GM12878 (cell line): ENCODE data around the gene TTLL11. TPM values are rescaled to one million over a fixed set of nuclear protein-coding genes. Genes with fewer than 3 reads are reported as not detected.

Source experiments
- ATAC-seq: fragments of 200-7000 bp; cut with Tn5 transposase; 3 replicates; pipeline ENCODE4 v1.9.1; 2020; ENCODE audit warnings: mild to moderate bottlenecking, moderate library complexity
- BruUV-seq: library from RNA; stranded (reverse); fragments of 400-500 nt; replicated peaks from 2 replicates; lab custom pipeline; 2021; lab: Mats Ljungman, UMichigan
- CTCF ChIA-PET: fragments of 300-600 bp; sonication (Branson Sonifier 250); formaldehyde crosslinking; extraction: SDS; loops from one replicate; lab custom pipeline; 2021; ENCODE audit warnings: inconsistent platforms; lab: Yijun Ruan, JAX
- POLR2A ChIA-PET: fragments of 350-600 bp; formaldehyde crosslinking; extraction: SDS; loops from one replicate; lab custom pipeline; 2021; ENCODE audit warnings: inconsistent platforms; lab: Charles Lee
- RAD21 ChIA-PET: fragments of 300-600 bp; sonication (Branson Sonifier 250); formaldehyde crosslinking; loops from one replicate; lab custom pipeline; 2023; ENCODE audit warnings: antibody characterized with exemption; ENCODE audit not compliant: unreplicated experiment; lab: Charles Lee
- SMC1A ChIA-PET: fragments of 300-600 bp; sonication (Branson Sonifier 250); formaldehyde crosslinking; loops from one replicate; lab custom pipeline; 2023; ENCODE audit not compliant: unreplicated experiment, uncharacterized antibody; lab: Charles Lee
- DNase-seq: peaks from one replicate; pipeline ENCODE4 v3.0.0-alpha.2; 2011; ENCODE audit warnings: low read depth, low spot score
- FAIRE-seq: peaks from 3 replicates; lab custom pipeline; 2011; peaks lifted over from hg19 to GRCh38; lab: Jason Lieb, UNC
- H2AFZ ChIP-seq: 2 replicates; pipeline ENCODE4 v1.6.0; 2011; ENCODE audit warnings: low read depth, low read length, control low read depth; ENCODE audit not compliant: control insufficient read depth
- H3K27ac ChIP-seq: 2 replicates; pipeline ENCODE4 v1.5.1; 2011; ENCODE audit warnings: control low read depth; ENCODE audit not compliant: control insufficient read depth, insufficient read depth
- H3K27me3 ChIP-seq, 2 experiments: replicated peaks in 1 of 2; 2 replicates each; pipeline versions ENCODE4 v1.6.0 to v1.6.1; 2011; ENCODE audit warnings: low read length in 1 of 2; ENCODE audit not compliant: control insufficient read depth in 2 of 2, insufficient read depth in 2 of 2
- H3K36me3 ChIP-seq, 2 experiments: 2 replicates each; pipeline ENCODE4 v1.5.1; 2011; ENCODE audit warnings: low read length in 1 of 2; ENCODE audit not compliant: control insufficient read depth in 2 of 2, insufficient read depth in 2 of 2
- H3K4me1 ChIP-seq: 2 replicates; pipeline ENCODE4 v1.6.1; 2011; ENCODE audit warnings: mild to moderate bottlenecking, low read length, moderate library complexity, mixed read lengths; ENCODE audit not compliant: control insufficient read depth, insufficient read depth
- H3K4me2 ChIP-seq: 2 replicates; pipeline ENCODE4 v1.6.0; 2011; ENCODE audit warnings: control low read depth; ENCODE audit not compliant: control insufficient read depth, insufficient read depth
- H3K4me3 ChIP-seq: fragments of 200-600 bp; sonication (generic); 2 replicates; pipeline ENCODE4 v1.5.1; 2016
- H3K79me2 ChIP-seq: 2 replicates; pipeline ENCODE4 v1.6.0; 2011; ENCODE audit warnings: low read length; ENCODE audit not compliant: control insufficient read depth, insufficient read depth
- H3K9ac ChIP-seq: 2 replicates; pipeline ENCODE4 v1.8.0; 2011; ENCODE audit warnings: low read length, control low read depth, mixed read lengths; ENCODE audit not compliant: control insufficient read depth, insufficient read depth
- H3K9me3 ChIP-seq: replicated peaks from 3 replicates; pipeline ENCODE4 v1.5.1; 2011; ENCODE audit warnings: mild to moderate bottlenecking, low read length; ENCODE audit not compliant: control insufficient read depth, insufficient read depth
- H4K20me1 ChIP-seq: 2 replicates; pipeline ENCODE4 v1.6.0; 2011; ENCODE audit not compliant: control insufficient read depth, insufficient read depth
- ATF7 ChIP-seq: fragments of 450-650 bp; IDR thresholded peaks from 2 replicates; pipeline ENCODE4 v1.6.1; 2016; ENCODE audit warnings: low read depth, mild to moderate bottlenecking
- CHD4 ChIP-seq: fragments of 200-600 bp; sonication (generic); IDR thresholded peaks from 2 replicates; pipeline ENCODE4 v1.6.1; 2016; ENCODE audit warnings: mild to moderate bottlenecking
- CREB1 ChIP-seq: IDR thresholded peaks from 2 replicates; pipeline ENCODE4 v1.6.1; 2012; ENCODE audit warnings: low read depth, mild to moderate bottlenecking, inconsistent platforms
- ESRRA ChIP-seq: IDR thresholded peaks from 2 replicates; pipeline ENCODE4 v1.6.1; 2012; ENCODE audit warnings: mild to moderate bottlenecking, low read length, improper control_type of control experiment
- GABPA ChIP-seq: IDR thresholded peaks from 2 replicates; pipeline ENCODE4 v1.6.1; 2014; ENCODE audit warnings: antibody characterized with exemption, low read depth, mild to moderate bottlenecking, inconsistent platforms
- HDGF ChIP-seq: fragments of 450-650 bp; IDR thresholded peaks from 2 replicates; pipeline ENCODE4 v1.6.1; 2016; ENCODE audit warnings: antibody characterized with exemption
- SMARCA5 ChIP-seq: fragments of 450-650 bp; IDR thresholded peaks from 2 replicates; pipeline ENCODE4 v1.6.1; 2017; ENCODE audit warnings: mild to moderate bottlenecking
- WGBS: methylation state at CpG from one replicate; pipeline ENCODE4 v1.1.6; 2016; ENCODE audit warnings: low lambda C conversion rate; ENCODE audit not compliant: insufficient replicate concordance, insufficient coverage; ENCODE audit errors: missing lambda C conversion rate; 5-methylcytosine and 5-hydroxymethylcytosine counted together
- in situ Hi-C: fragments of 300-500 bp; cut with MboI; formaldehyde crosslinking; loops from 9 replicates; pipeline ENCODE4 v1.14.3; 2018; ENCODE audit warnings: mixed read lengths
- intact Hi-C: fragments of 100-400 bp; cut with micrococcal nuclease; formaldehyde crosslinking; loops from one replicate; pipeline ENCODE4 v1.14.2; 2022; ENCODE audit not compliant: unreplicated experiment
- polyA plus RNA-seq, 11 experiments: library from polyadenylated mRNA; depleted of rRNA in 4 of 11; unstranded in 6 of 11; stranded (reverse) in 5 of 11; fragments of >200 nt; fragmentation: Nextera tagmentation in 4 of 11; fragmentation: Illumina TruSeq in 1 of 11; extraction: Ambion mirVana in 4 of 11; extraction: Trizol in 1 of 11; gene quantifications; 1 replicate in 1 of 11; 2 replicates in 10 of 11; pipeline versions ENCODE4 v1.2.1 to v1.2.3, GENCODE V29; 2011 to 2016; ENCODE audit warnings: inconsistent platforms in 2 of 11, missing spikeins in 2 of 11, low read depth in 1 of 11
- total RNA-seq, 4 experiments: library from RNA; depleted of rRNA in 3 of 4; stranded (reverse); fragments of >200 nt in 3 of 4; fragmentation: Illumina TruSeq in 1 of 4; extraction: Trizol in 1 of 4; gene quantifications; 2 replicates each; pipeline versions ENCODE4 v1.2.1 to v1.2.3, GENCODE V29; 2013 to 2021
- TF ChIP-seq, protein P1 (sequence below): IDR thresholded peaks from 2 replicates; pipeline ENCODE4 v1.6.1; 2012; ENCODE audit warnings: improper control_type of control experiment, low read depth, low read length; ENCODE audit not compliant: insufficient replicate concordance
- TF ChIP-seq, protein P2 (sequence below): IDR thresholded peaks from 2 replicates; pipeline ENCODE4 v1.6.1; 2012; ENCODE audit warnings: low read depth, low read length, improper control_type of control experiment

The TTLL11 gene
- total and polyA plus RNA-seq, 10 of the 15 experiments (the other 5 are each of a cell fraction or from before 2014, with no cell fraction given), result 1.2 to 3.7 (median 2.9) TPM

DNA sequence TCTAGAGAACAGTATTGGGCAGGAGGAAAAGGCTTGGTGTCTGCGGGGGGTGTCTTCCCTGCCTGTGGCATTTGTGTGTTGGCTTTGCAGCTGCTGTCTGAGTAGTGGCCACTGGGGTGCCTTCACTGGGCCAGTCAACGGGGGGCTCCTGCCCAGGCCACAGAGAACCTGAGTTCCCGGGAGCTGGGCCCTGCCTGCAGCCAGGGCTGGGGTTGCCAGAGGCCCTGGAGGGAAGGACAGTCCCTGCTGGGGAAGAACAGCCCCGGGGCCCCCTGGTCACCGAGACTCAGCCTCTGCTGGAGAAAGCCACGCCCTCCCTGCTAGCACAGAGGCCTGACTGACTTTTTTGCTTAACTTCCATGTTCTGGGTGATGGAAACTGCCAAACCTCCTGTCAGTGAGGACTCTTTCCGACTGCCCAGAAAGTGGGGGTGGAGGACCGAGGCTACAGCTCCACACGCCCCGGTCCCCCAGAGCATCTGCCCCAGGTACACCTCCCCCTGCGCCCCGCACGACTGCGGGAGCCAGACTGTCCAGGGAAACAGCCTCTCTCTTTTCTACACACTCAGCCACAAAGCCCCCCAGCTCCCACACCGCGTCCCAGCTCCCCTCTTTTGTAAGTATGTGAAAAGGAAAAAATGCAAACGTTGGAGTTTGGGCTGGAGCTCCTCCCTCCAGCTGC is 308.2 kb downstream of the TTLL11 start:
- no peak overlapping the region for H3K27ac ChIP-seq
- ATAC-seq (no peak), FAIRE-seq (no peak), DNase-seq (no peak)
- ChIA-PET CTCF (no interaction called here), SMC1A (no interaction called here), POLR2A (no interaction called here), RAD21 (no interaction called here)
- H3K79me2 ChIP-seq, result no peaks in the 10 kb centered on the region
- H4K20me1 ChIP-seq, result no peaks in the 10 kb centered on the region
- in situ Hi-C loops (no loop called here), intact Hi-C loops (no loop called here)
- no peak overlapping the region for H2AFZ ChIP-seq
- H3K36me3 ChIP-seq, result no peaks in the 10 kb centered on the region
- peaks cover 3 to 8% of the 10 kb centered on the region in 2 experiments; a peak in 3 of 4 replicates for H3K27me3 ChIP-seq
- H3K9ac ChIP-seq, result no peak overlapping the region
- H3K9me3 ChIP-seq, result no peaks in the 10 kb centered on the region
- no peak overlapping the region for H3K4me2 ChIP-seq
- no peak overlapping the region for H3K4me3 ChIP-seq
- H3K4me1 ChIP-seq, result no peaks in the 10 kb centered on the region
- TF ChIP-seq ESRRA (no peak), SMARCA5 (no peak), GABPA (no peak), HDGF (no peak), CREB1 (no peak), ATF7 (no peak)
- BruUV-seq, result no TSS peak
- WGBS, result 43% methylated on average over 17 of the region's 17 CpGs

DNA sequence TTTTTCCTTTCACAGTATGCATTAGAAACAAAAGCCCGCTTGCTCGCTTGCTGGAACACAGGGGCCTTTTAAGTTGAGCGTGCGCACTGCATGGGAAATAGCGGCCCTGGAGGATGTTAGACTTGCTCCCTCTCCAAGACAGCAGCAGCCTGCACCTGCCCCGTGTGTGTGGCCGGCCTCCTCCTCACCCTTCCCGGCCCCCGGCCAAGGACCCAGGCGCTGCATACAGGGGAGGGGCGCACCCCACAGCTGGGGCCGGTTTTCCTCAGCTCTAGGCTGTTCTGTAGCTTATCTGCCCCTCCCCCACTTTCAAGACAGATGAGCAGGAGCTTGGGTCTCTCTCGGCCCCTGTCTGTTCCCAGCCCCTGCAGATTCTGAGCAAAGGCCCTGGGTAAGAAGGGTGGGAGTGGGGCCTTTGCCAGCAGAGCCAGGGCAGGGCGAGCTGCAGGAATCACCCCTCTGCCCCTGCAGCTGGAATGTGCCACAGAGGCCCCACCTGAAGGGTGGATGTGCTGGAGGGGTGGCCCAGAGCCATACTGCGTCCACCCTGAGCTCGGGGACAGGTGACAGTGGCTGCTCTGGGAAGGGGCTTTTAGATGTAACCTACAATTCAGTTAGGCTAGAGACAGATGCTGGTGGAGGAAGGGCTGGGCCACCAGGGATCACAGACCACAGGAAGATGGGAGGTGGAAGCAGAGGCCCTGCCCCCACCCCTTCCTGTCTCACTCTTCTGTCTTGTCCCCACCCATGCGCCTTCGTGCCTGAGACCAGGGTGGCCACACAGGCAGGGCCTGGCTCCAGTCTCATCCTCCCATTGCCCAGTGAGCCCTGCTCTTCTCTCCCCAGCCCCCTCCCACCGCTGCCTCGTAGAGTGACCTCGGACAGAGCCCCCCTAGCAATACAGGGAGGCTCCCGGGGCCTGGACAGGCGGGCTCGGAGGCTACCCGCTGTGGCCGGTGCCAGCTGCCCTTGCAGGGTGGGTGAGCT is 309.3 kb downstream of the TTLL11 start:
- H3K9me3 ChIP-seq, result no peaks in the 10 kb centered on the region
- SMC1A ChIA-PET, result no interaction called here
- RAD21 ChIA-PET, result no interaction called here
- in situ Hi-C loops, result no loop called here
- no peak overlapping the region for H3K9ac ChIP-seq
- ATAC-seq (no peak), FAIRE-seq (no peak), DNase-seq (no peak)
- no peak overlapping the region for H3K4me2 ChIP-seq
- no peak overlapping the region for H3K4me3 ChIP-seq
- no peaks in the 10 kb centered on the region for H3K79me2 ChIP-seq
- no peaks in the 10 kb centered on the region for H3K36me3 ChIP-seq
- CTCF ChIA-PET, result no interaction called here
- BruUV-seq, result no TSS peak
- no peaks in the 10 kb centered on the region for H4K20me1 ChIP-seq
- intact Hi-C loops, result no loop called here
- POLR2A ChIA-PET, result no interaction called here
- no peak overlapping the region for H3K27ac ChIP-seq
- H3K27me3 ChIP-seq, result peaks cover 3 to 8% of the 10 kb centered on the region in 2 experiments; a peak in 3 of 4 replicates
- no peak overlapping the region for H2AFZ ChIP-seq
- H3K4me1 ChIP-seq, result no peaks in the 10 kb centered on the region
- WGBS, result 37% methylated on average over 26 of the region's 26 CpGs
- no peak for TF ChIP-seq CHD4
- TF ChIP-seq, protein P1, sequence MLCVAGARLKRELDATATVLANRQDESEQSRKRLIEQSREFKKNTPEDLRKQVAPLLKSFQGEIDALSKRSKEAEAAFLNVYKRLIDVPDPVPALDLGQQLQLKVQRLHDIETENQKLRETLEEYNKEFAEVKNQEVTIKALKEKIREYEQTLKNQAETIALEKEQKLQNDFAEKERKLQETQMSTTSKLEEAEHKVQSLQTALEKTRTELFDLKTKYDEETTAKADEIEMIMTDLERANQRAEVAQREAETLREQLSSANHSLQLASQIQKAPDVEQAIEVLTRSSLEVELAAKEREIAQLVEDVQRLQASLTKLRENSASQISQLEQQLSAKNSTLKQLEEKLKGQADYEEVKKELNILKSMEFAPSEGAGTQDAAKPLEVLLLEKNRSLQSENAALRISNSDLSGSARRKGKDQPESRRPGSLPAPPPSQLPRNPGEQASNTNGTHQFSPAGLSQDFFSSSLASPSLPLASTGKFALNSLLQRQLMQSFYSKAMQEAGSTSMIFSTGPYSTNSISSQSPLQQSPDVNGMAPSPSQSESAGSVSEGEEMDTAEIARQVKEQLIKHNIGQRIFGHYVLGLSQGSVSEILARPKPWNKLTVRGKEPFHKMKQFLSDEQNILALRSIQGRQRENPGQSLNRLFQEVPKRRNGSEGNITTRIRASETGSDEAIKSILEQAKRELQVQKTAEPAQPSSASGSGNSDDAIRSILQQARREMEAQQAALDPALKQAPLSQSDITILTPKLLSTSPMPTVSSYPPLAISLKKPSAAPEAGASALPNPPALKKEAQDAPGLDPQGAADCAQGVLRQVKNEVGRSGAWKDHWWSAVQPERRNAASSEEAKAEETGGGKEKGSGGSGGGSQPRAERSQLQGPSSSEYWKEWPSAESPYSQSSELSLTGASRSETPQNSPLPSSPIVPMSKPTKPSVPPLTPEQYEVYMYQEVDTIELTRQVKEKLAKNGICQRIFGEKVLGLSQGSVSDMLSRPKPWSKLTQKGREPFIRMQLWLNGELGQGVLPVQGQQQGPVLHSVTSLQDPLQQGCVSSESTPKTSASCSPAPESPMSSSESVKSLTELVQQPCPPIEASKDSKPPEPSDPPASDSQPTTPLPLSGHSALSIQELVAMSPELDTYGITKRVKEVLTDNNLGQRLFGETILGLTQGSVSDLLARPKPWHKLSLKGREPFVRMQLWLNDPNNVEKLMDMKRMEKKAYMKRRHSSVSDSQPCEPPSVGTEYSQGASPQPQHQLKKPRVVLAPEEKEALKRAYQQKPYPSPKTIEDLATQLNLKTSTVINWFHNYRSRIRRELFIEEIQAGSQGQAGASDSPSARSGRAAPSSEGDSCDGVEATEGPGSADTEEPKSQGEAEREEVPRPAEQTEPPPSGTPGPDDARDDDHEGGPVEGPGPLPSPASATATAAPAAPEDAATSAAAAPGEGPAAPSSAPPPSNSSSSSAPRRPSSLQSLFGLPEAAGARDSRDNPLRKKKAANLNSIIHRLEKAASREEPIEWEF, result no peak
- TF ChIP-seq, protein P2, sequence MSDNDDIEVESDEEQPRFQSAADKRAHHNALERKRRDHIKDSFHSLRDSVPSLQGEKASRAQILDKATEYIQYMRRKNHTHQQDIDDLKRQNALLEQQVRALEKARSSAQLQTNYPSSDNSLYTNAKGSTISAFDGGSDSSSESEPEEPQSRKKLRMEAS, result no peak
